A549 (cell line): Measurements from ENCODE around the gene RSRC1. TPM values are rescaled to one million over a fixed set of nuclear protein-coding genes. Genes with fewer than 3 reads are reported as not detected.
"Not testable (repeated sequence)": the region's sequence is repeated elsewhere in the genome, so short reads cannot be mapped to it uniquely, and the experiment has no call there.

Experiments used
- ATAC-seq, 2 experiments: fragments of 200-7000 bp in 1 of 2; fragments of >200 bp in 1 of 2; cut with Nextera tagmentation in 1 of 2; cut with Tn5 transposase in 1 of 2; 3 replicates each; pipeline versions ENCODE4 v1.8.0 to v1.9.1; 2018 to 2020; ENCODE audit warnings: mild to moderate bottlenecking in 1 of 2, moderate library complexity in 1 of 2
- CTCF ChIA-PET: fragments of 300-600 bp; sonication (Branson Sonifier 250); formaldehyde crosslinking; extraction: SDS; loops from one replicate; lab custom pipeline; 2021; ENCODE audit warnings: antibody characterized with exemption, inconsistent platforms; lab: Yijun Ruan, JAX
- POLR2A ChIA-PET: fragments of 350-600 bp; formaldehyde crosslinking; extraction: SDS; loops from one replicate; lab custom pipeline; 2021; ENCODE audit warnings: antibody characterized with exemption, inconsistent platforms; lab: Yijun Ruan, JAX
- DNase-seq, 2 experiments: peaks; one replicate each; pipeline versions ENCODE4 v3.0.0 to v3.0.0-alpha.2; 2011 to 2016; ENCODE audit warnings: low read depth in 1 of 2, low spot score in 1 of 2
- FAIRE-seq: peaks from 2 replicates; lab custom pipeline; 2011; peaks lifted over from hg19 to GRCh38; lab: Jason Lieb, UNC
- H3K27ac ChIP-seq, 2 experiments: fragments of >200 bp; sonication (Bioruptor Twin); formaldehyde crosslinking; 3 replicates each; pipeline ENCODE4 v1.5.1; 2016 to 2017
- H3K4me1 ChIP-seq: fragments of >200 bp; sonication (Bioruptor Twin); formaldehyde crosslinking; 3 replicates; pipeline ENCODE4 v1.6.1; 2016
- H3K4me2 ChIP-seq: fragments of >200 bp; sonication (Bioruptor Twin); formaldehyde crosslinking; 3 replicates; pipeline ENCODE4 v1.6.1; 2016
- H3K4me3 ChIP-seq: fragments of >200 bp; sonication (Bioruptor Twin); formaldehyde crosslinking; 3 replicates; pipeline ENCODE4 v1.5.1; 2016
- H3K9me3 ChIP-seq: fragments of >200 bp; sonication (Bioruptor Twin); formaldehyde crosslinking; 3 replicates; pipeline ENCODE4 v1.6.1; 2016
- CBX2 ChIP-seq: fragments of 200-600 bp; sonication (generic); IDR thresholded peaks from 2 replicates; pipeline ENCODE4 v1.6.1; 2016; ENCODE audit warnings: low read depth, mild to moderate bottlenecking, borderline replicate concordance
- CHD4 ChIP-seq: fragments of 200-600 bp; sonication (generic); IDR thresholded peaks from 2 replicates; pipeline ENCODE4 v1.6.1; 2016; ENCODE audit warnings: antibody characterized with exemption, mild to moderate bottlenecking, borderline replicate concordance
- FOSB ChIP-seq: fragments of 250-450 bp; sonication (Bioruptor Pico); IDR thresholded peaks from 2 replicates; pipeline ENCODE4 v1.5.0; 2020; ENCODE audit warnings: mild to moderate bottlenecking, moderate library complexity
- GATA3 ChIP-seq: IDR thresholded peaks from 2 replicates; pipeline ENCODE4 v1.6.1; 2012; ENCODE audit warnings: borderline replicate concordance
- HDAC2 ChIP-seq: fragments of 200-600 bp; sonication (generic); IDR thresholded peaks from 2 replicates; pipeline ENCODE4 v1.6.1; 2016
- HOXA7 ChIP-seq: fragments of 250-450 bp; sonication (Bioruptor Pico); IDR thresholded peaks from 2 replicates; pipeline ENCODE4 v1.5.0; 2020; ENCODE audit warnings: mild to moderate bottlenecking, moderate library complexity
- JUN ChIP-seq, 2 experiments: fragments of >200 bp; sonication (Bioruptor Twin); formaldehyde crosslinking; IDR thresholded peaks; 2 replicates in 1 of 2; 3 replicates in 1 of 2; pipeline ENCODE4 v1.6.1; 2016 to 2017
- KDM1A ChIP-seq: fragments of 200-600 bp; sonication (generic); IDR thresholded peaks from 2 replicates; pipeline ENCODE4 v1.6.1; 2016; ENCODE audit warnings: low read depth, mild to moderate bottlenecking
- MAFK ChIP-seq: fragments of 450-650 bp; IDR thresholded peaks from 2 replicates; pipeline ENCODE4 v1.6.1; 2014; ENCODE audit not compliant: partially characterized antibody
- NFE2L2 ChIP-seq: fragments of 150-350 bp; conservative IDR thresholded peaks from 2 replicates; pipeline ENCODE4 v1.6.1; 2014; ENCODE audit warnings: low read length
- PHF8 ChIP-seq: fragments of 200-600 bp; sonication (generic); IDR thresholded peaks from 2 replicates; pipeline ENCODE4 v1.6.1; 2016; ENCODE audit warnings: low read depth, mild to moderate bottlenecking, antibody characterized with exemption, moderate library complexity, borderline replicate concordance
- POLR2AphosphoS2 ChIP-seq: conservative IDR thresholded peaks from 2 replicates; pipeline ENCODE4 v1.6.1; 2012; ENCODE audit warnings: low read length, improper control_type of control experiment, inconsistent platforms
- RAD21 ChIP-seq, 2 experiments: fragments of >200 bp in 1 of 2; sonication (Bioruptor Twin) in 1 of 2; formaldehyde crosslinking in 1 of 2; IDR thresholded peaks in 1 of 2; conservative IDR thresholded peaks in 1 of 2; 2 replicates in 1 of 2; 3 replicates in 1 of 2; pipeline ENCODE4 v1.6.1; 2012 to 2018; ENCODE audit warnings: inconsistent platforms in 1 of 2
- RARB ChIP-seq: fragments of 250-450 bp; sonication (Bioruptor Pico); IDR thresholded peaks from 2 replicates; pipeline ENCODE4 v1.8.0; 2021; ENCODE audit warnings: mild to moderate bottlenecking, moderate library complexity
- ZNF302 ChIP-seq: fragments of 250-450 bp; sonication (Bioruptor Pico); IDR thresholded peaks from 2 replicates; pipeline ENCODE4 v1.9.0; 2021; ENCODE audit warnings: inconsistent platforms, mild to moderate bottlenecking, moderate library complexity
- WGBS: methylation state at CpG from one replicate; pipeline ENCODE4 v1.1.6; 2017; ENCODE audit errors: missing lambda C conversion rate; 5-methylcytosine and 5-hydroxymethylcytosine counted together
- polyA plus RNA-seq, 4 experiments: library from polyadenylated mRNA; depleted of rRNA in 3 of 4; stranded (reverse); fragments of >200 nt; fragmentation: RNase III in 1 of 4; extraction: RNeasy Plus Mini Kit Qiagen cat#74134 plus additional on column Dnase treatment in 1 of 4; gene quantifications; 2 replicates in 3 of 4; 3 replicates in 1 of 4; pipeline ENCODE4 v1.2.3, GENCODE V29; 2011 to 2017
- TF ChIP-seq, protein P1 (sequence below): IDR thresholded peaks from 2 replicates; pipeline ENCODE4 v1.6.1; 2012
- TF ChIP-seq, protein P2 (sequence below): fragments of 150-350 bp; IDR thresholded peaks from 2 replicates; pipeline ENCODE4 v1.6.1; 2014; ENCODE audit warnings: low read depth, mild to moderate bottlenecking, low read length
- TF ChIP-seq, protein P3 (sequence below): fragments of >200 bp; sonication (Bioruptor Twin); formaldehyde crosslinking; IDR thresholded peaks from 3 replicates; pipeline ENCODE4 v1.6.1; 2016
- TF ChIP-seq, protein P4 (sequence below): IDR thresholded peaks from 2 replicates; pipeline ENCODE4 v1.6.1; 2012
- TF ChIP-seq, protein P5 (sequence below): IDR thresholded peaks from 2 replicates; pipeline ENCODE4 v1.6.1; 2012; ENCODE audit warnings: low read depth, borderline replicate concordance

RSRC1 gene
- polyA plus RNA-seq, 2 of the 4 experiments (the other 2 are of a cell fraction) = 17.5 to 52.2 TPM

DNA sequence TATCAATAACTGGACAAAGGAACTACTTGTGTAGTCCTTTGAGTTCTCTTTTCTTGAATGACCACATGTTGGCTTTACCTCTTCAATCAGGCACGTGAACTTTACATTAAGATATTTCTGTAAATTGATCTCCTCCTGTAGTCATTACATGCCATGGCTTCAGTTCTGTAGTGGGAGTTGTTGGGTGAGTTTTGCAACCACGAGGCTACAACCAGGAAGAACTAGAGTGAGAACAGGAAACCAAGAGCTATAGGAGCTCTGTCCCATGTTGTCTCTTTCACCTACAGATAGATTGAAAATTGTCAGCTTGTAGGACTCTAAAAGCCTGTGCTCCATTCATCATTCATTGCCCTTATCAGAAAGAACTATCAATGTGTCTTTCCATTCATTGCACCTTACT is 2.0 kb downstream of the RSRC1 start:
- ATAC-seq (no peak), FAIRE-seq (no peak), DNase-seq (no peak)
- ChIA-PET POLR2A (no interaction called here), CTCF (interaction anchor here (1.5 kb wide), 1 partner anchor 12 kb away, joined by 4 read pairs; no protein-coding TSS in a partner anchor)
- Histone ChIP-seq H3K4me1 (peaks cover 17% of the 10 kb centered on the region), H3K4me3 (no peak overlapping the region), H3K4me2 (no peak overlapping the region; the same call in 1 of the 3 replicates), H3K9me3 (peaks cover 13% of the 10 kb centered on the region), H3K27ac (no peak overlapping the region)
- no peak for TF ChIP-seq HOXA7 (CRISPR knock-in tag)
- TF ChIP-seq, protein P1, sequence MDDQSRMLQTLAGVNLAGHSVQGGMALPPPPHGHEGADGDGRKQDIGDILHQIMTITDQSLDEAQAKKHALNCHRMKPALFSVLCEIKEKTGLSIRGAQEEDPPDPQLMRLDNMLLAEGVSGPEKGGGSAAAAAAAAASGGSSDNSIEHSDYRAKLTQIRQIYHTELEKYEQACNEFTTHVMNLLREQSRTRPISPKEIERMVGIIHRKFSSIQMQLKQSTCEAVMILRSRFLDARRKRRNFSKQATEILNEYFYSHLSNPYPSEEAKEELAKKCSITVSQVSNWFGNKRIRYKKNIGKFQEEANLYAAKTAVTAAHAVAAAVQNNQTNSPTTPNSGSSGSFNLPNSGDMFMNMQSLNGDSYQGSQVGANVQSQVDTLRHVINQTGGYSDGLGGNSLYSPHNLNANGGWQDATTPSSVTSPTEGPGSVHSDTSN = no peak
- no peak for TF ChIP-seq NFE2L2
- no peak for TF ChIP-seq POLR2AphosphoS2
- no peak for TF ChIP-seq PHF8
- no peak for TF ChIP-seq JUN (IDR thresholded peaks at IDR 0.05)
- no peak for TF ChIP-seq FOSB (CRISPR knock-in tag)
- TF ChIP-seq GATA3 = no peak
- no peak for TF ChIP-seq ZNF302 (CRISPR knock-in tag)
- WGBS = 64% methylated on average over 2 of the region's 2 CpGs

DNA sequence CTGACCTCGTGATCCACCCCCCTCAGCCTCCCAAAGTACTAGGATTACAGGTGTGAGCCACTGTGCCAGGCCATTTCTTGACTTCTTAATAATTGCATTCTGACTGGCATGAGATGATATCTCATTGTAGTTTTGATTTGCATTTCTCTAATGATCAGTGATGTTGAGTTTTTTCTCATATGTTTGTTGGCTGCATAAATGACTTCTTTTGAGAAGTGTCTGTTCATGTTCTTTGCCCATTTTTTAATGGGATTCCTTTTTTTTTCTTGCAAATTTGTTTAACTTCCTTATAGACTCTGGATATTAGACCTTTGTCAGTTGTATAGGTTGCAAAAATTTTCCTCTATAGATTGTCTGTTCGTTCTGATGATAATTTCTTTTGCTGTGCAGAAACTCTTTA is 3.7 kb downstream of the RSRC1 start:
- DNase-seq, CTCF ChIA-PET, ATAC-seq, FAIRE-seq, H3K4me2 ChIP-seq, H3K27ac ChIP-seq, H3K4me3 ChIP-seq, POLR2A ChIA-PET: not testable (repeated sequence)
- Histone ChIP-seq H3K9me3 (peaks cover 13% of the 10 kb centered on the region), H3K4me1 (peaks cover 11% of the 10 kb centered on the region; the same call in 2 of the 3 replicates)
- 40% methylated on average over 2 of the region's 2 CpGs for WGBS

DNA sequence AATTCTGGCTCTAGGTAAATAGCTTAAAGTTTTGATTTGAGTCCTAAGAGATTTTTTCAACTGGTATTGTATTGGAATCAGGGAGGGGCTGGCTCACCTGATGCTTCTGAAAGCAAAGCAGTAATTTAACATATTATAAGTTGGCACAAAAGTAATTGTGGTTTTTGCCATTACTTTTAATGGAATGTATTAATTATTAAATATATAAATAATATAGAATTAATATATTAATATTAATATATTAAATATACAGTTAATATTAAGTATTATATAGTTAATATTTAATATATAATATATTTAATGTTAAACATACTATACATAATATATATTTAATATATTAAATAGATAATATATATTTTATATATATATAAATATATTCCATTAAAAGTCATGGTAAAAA is 10.4 kb downstream of the RSRC1 start:
- POLR2A ChIA-PET = no interaction called here

DNA sequence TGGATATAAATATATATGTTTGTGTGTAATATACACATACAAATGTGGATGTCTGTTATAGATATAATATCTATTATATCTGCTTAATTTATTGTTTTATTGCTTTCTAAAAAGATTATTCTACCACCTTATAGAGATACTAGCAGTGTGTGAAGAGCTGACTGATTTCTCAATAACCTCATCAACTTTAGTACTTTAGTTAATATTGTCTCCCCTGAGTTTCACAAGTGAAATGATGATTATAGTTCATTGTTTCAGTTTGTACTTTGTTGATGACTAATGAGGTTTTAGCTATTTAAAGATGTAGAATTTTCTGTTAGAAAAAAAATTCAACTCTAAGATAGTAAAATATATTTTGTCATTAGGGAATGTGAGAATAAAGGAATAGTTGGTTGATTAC is 11.4 kb downstream of the RSRC1 start:
- Histone ChIP-seq H3K27ac (no peak overlapping the region), H3K4me1 (no peaks in the 10 kb centered on the region), H3K4me3 (no peak overlapping the region), H3K4me2 (no peak overlapping the region), H3K9me3 (no peaks in the 10 kb centered on the region)
- DNase-seq (no peak), FAIRE-seq (no peak), ATAC-seq (no peak)
- POLR2A ChIA-PET = no interaction called here
- CTCF ChIA-PET = no interaction called here
- TF ChIP-seq CHD4 = no peak
- TF ChIP-seq KDM1A = no peak
- TF ChIP-seq, protein P2, sequence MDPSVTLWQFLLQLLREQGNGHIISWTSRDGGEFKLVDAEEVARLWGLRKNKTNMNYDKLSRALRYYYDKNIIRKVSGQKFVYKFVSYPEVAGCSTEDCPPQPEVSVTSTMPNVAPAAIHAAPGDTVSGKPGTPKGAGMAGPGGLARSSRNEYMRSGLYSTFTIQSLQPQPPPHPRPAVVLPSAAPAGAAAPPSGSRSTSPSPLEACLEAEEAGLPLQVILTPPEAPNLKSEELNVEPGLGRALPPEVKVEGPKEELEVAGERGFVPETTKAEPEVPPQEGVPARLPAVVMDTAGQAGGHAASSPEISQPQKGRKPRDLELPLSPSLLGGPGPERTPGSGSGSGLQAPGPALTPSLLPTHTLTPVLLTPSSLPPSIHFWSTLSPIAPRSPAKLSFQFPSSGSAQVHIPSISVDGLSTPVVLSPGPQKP = no peak
- no peak for TF ChIP-seq RAD21 (conservative IDR thresholded peaks at IDR 0.05 in 1 of 2, IDR thresholded peaks at IDR 0.05 in 1 of 2)
- TF ChIP-seq MAFK = no peak
- TF ChIP-seq, protein P3, sequence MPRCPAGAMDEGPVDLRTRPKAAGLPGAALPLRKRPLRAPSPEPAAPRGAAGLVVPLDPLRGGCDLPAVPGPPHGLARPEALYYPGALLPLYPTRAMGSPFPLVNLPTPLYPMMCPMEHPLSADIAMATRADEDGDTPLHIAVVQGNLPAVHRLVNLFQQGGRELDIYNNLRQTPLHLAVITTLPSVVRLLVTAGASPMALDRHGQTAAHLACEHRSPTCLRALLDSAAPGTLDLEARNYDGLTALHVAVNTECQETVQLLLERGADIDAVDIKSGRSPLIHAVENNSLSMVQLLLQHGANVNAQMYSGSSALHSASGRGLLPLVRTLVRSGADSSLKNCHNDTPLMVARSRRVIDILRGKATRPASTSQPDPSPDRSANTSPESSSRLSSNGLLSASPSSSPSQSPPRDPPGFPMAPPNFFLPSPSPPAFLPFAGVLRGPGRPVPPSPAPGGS = no peak

More for the DNA sequence above, 10.4 kb downstream of the RSRC1 start:
- no peak for TF ChIP-seq POLR2AphosphoS2
- TF ChIP-seq RARB (CRISPR knock-in tag) = no peak
- TF ChIP-seq, protein P4, sequence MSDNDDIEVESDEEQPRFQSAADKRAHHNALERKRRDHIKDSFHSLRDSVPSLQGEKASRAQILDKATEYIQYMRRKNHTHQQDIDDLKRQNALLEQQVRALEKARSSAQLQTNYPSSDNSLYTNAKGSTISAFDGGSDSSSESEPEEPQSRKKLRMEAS = no peak
- TF ChIP-seq CBX2 = no peak
- TF ChIP-seq HDAC2 = no peak
- TF ChIP-seq, protein P5, sequence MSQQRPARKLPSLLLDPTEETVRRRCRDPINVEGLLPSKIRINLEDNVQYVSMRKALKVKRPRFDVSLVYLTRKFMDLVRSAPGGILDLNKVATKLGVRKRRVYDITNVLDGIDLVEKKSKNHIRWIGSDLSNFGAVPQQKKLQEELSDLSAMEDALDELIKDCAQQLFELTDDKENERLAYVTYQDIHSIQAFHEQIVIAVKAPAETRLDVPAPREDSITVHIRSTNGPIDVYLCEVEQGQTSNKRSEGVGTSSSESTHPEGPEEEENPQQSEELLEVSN = no peak
- TF ChIP-seq MAFK = no peak
- FAIRE-seq = no peak
- Histone ChIP-seq H3K9me3 (no peaks in the 10 kb centered on the region), H3K4me3 (no peak overlapping the region), H3K4me2 (no peak overlapping the region), H3K27ac (no peak overlapping the region), H3K4me1 (no peaks in the 10 kb centered on the region)
- CTCF ChIA-PET = interaction anchor here (1.3 kb wide), 1 partner anchor 314 kb away, joined by 3 read pairs; no protein-coding TSS in a partner anchor
- DNase-seq = no peak
- no peak for ATAC-seq

DNA sequence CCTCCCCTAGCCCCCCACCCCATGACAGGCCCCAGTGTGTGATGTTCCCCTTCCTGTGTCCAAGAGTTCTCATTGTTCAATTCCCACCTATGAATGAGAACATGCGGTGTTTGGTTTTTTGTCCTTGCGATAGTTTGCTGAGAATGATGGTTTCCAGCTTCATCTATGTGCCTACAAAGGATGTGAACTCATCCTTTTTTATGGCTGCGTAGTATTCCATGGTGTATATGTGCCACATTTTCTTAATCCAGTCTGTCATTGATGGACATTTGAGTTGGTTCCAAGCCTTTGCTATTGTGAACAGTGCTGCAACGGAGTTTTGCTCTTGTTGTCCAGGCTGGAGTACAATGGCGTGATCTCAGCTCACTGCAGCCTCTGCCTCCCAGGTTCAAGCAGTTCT is 12.8 kb downstream of the RSRC1 start:
- H3K4me3 ChIP-seq, FAIRE-seq, H3K27ac ChIP-seq, H3K4me1 ChIP-seq, DNase-seq, H3K9me3 ChIP-seq, ATAC-seq, H3K4me2 ChIP-seq: not testable (repeated sequence)
- WGBS = 99% methylated on average over 5 of the region's 5 CpGs
- POLR2A ChIA-PET = interaction anchor here (1.3 kb wide), 1 partner anchor 13 kb away, joined by 5 read pairs; the partner anchor contains the start of gene RSRC1
- CTCF ChIA-PET = interaction anchor here (1.1 kb wide), 1 partner anchor 11 kb away, joined by 4 read pairs; no protein-coding TSS in a partner anchor
